WTC11 (cell line): ENCODE results near the gene CROCC. TPM values are rescaled to one million over a fixed set of nuclear protein-coding genes. Genes with fewer than 3 reads are reported as not detected.

ENCODE experiments used
- ATAC-seq: fragments of 200-7000 bp; cut with Tn5 transposase; 2 replicates; pipeline ENCODE4 v1.10.0; 2021; ENCODE audit warnings: mild to moderate bottlenecking, moderate library complexity
- CTCF ChIA-PET: fragments of 300-600 bp; sonication (Branson Sonifier 250); formaldehyde crosslinking; loops from one replicate; lab custom pipeline; 2021; ENCODE audit warnings: antibody characterized with exemption; lab: Charles Lee
- POLR2A ChIA-PET: fragments of 350-600 bp; sonication (Branson Sonifier 250); formaldehyde crosslinking; loops from one replicate; lab custom pipeline; 2021; ENCODE audit warnings: antibody characterized with exemption; lab: Charles Lee
- DNase-seq: peaks from one replicate; pipeline ENCODE4 v3.0.0; 2021; ENCODE audit warnings: low spot score
- H3K27ac Mint-ChIP-seq: 2 replicates; pipeline ENCODE4 v1.8.0; 2021; ENCODE audit warnings: mixed read lengths
- H3K27me3 Mint-ChIP-seq: 2 replicates; pipeline ENCODE4 v1.8.0; 2021; ENCODE audit warnings: low read depth, mild to moderate bottlenecking, moderate library complexity, mixed read lengths
- H3K36me3 Mint-ChIP-seq: 2 replicates; pipeline ENCODE4 v1.8.0; 2021; ENCODE audit warnings: mixed read lengths
- H3K4me1 Mint-ChIP-seq: 2 replicates; pipeline ENCODE4 v1.8.0; 2022; ENCODE audit warnings: mixed read lengths
- H3K4me3 Mint-ChIP-seq: 2 replicates; pipeline ENCODE4 v1.8.0; 2021; ENCODE audit warnings: mild to moderate bottlenecking, moderate library complexity, mixed read lengths
- H3K9me3 Mint-ChIP-seq: 2 replicates; pipeline ENCODE4 v1.8.0; 2021; ENCODE audit warnings: mixed read lengths
- CDX4 ChIP-seq: fragments of 250-450 bp; sonication (Bioruptor Pico); IDR thresholded peaks from 2 replicates; pipeline ENCODE4 v1.9.0; 2021; ENCODE audit warnings: moderate library complexity, mild to moderate bottlenecking, inconsistent platforms, borderline replicate concordance
- ESRRA ChIP-seq: sonication (generic); formaldehyde crosslinking; IDR thresholded peaks from 2 replicates; pipeline ENCODE4 v1.8.1; 2022; ENCODE audit warnings: mild to moderate bottlenecking, missing genetic modification reagents, borderline replicate concordance
- FOXJ3 ChIP-seq: sonication (generic); formaldehyde crosslinking; IDR thresholded peaks from 2 replicates; pipeline ENCODE4 v1.9.0; 2021; ENCODE audit warnings: missing genetic modification reagents, mild to moderate bottlenecking, borderline replicate concordance
- HMGA2 ChIP-seq: fragments of 250-450 bp; sonication (Bioruptor Pico); IDR thresholded peaks from 2 replicates; pipeline ENCODE4 v1.4.0; 2021; ENCODE audit warnings: mild to moderate bottlenecking, moderate library complexity
- MAX ChIP-seq: sonication (generic); formaldehyde crosslinking; IDR thresholded peaks from 2 replicates; pipeline ENCODE4 v1.8.0; 2022; ENCODE audit warnings: mild to moderate bottlenecking, missing genetic modification reagents
- MYBL2 ChIP-seq: sonication (generic); formaldehyde crosslinking; IDR thresholded peaks from 2 replicates; pipeline ENCODE4 v1.8.1; 2023; ENCODE audit warnings: mild to moderate bottlenecking, moderate library complexity, missing genetic modification reagents
- NFE2L1 ChIP-seq: sonication (generic); formaldehyde crosslinking; IDR thresholded peaks from 2 replicates; pipeline ENCODE4 v1.8.1; 2023; ENCODE audit warnings: missing genetic modification reagents
- NR3C1 ChIP-seq: sonication (generic); formaldehyde crosslinking; conservative IDR thresholded peaks from 2 replicates; pipeline ENCODE4 v1.8.1; 2023; ENCODE audit warnings: low read depth, mild to moderate bottlenecking, missing genetic modification reagents
- SMAD3 ChIP-seq: sonication (generic); formaldehyde crosslinking; IDR thresholded peaks from 2 replicates; pipeline ENCODE4 v1.8.0; 2022; ENCODE audit warnings: missing genetic modification reagents, mild to moderate bottlenecking, borderline replicate concordance
- ZBTB21 ChIP-seq: sonication (generic); formaldehyde crosslinking; IDR thresholded peaks from 2 replicates; pipeline ENCODE4 v1.8.1; 2023; ENCODE audit warnings: mild to moderate bottlenecking, missing genetic modification reagents, borderline replicate concordance
- ZMAT4 ChIP-seq: fragments of 250-450 bp; sonication (Bioruptor Pico); IDR thresholded peaks from 2 replicates; pipeline ENCODE4 v1.9.0; 2021; ENCODE audit warnings: mild to moderate bottlenecking
- ZNF121 ChIP-seq: sonication (generic); formaldehyde crosslinking; IDR thresholded peaks from 2 replicates; pipeline ENCODE4 v1.8.0; 2023; ENCODE audit warnings: missing genetic modification reagents
- ZNF138 ChIP-seq: sonication (generic); formaldehyde crosslinking; conservative IDR thresholded peaks from 2 replicates; pipeline ENCODE4 v1.8.1; 2022; ENCODE audit warnings: mild to moderate bottlenecking, moderate library complexity, missing genetic modification reagents
- ZNF281 ChIP-seq: sonication (generic); formaldehyde crosslinking; IDR thresholded peaks from 2 replicates; pipeline ENCODE4 v1.8.0; 2023; ENCODE audit warnings: mild to moderate bottlenecking, missing genetic modification reagents
- total RNA-seq: library from RNA; stranded (reverse); gene quantifications from 3 replicates; pipeline ENCODE4 v1.2.3, GENCODE V29; 2021
- TF ChIP-seq, protein P1 (sequence below): sonication (generic); formaldehyde crosslinking; conservative IDR thresholded peaks from 2 replicates; pipeline ENCODE4 v1.8.1; 2022; ENCODE audit warnings: mild to moderate bottlenecking, missing genetic modification reagents
- TF ChIP-seq, protein P2 (sequence below): sonication (generic); formaldehyde crosslinking; IDR thresholded peaks from 2 replicates; pipeline ENCODE4 v1.8.1; 2022; ENCODE audit warnings: missing genetic modification reagents, borderline replicate concordance
- TF ChIP-seq, protein P3 (sequence below): sonication (generic); formaldehyde crosslinking; IDR thresholded peaks from 2 replicates; pipeline ENCODE4 v1.8.0; 2022; ENCODE audit warnings: missing genetic modification reagents

The CROCC gene
- total RNA-seq, 1 experiment from 2014 or later: 75.6 TPM

DNA sequence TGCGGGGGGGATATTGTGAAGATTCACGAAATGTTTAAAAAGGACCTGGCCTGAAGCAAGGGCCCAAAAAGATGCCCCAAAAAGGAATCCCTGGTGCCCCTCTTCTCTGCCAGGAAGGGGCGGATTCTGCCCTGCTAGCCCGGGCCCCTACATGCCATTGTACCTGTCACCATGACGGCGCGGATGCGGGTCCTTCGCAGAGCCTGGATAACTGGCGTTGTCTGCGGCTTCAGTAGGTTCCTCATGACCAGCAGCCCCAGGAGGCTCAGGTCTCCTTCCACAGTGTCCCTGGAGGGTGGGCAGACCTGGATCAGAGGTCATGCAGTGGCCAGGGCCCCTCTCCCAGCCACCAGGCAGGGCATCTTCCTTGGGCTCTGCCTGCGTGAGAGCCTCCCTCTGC is 69.8 kb downstream of the CROCC start:
- DNase-seq: no peak
- H3K9me3 Mint-ChIP-seq: no peaks in the 10 kb centered on the region
- H3K4me3 Mint-ChIP-seq: no peak overlapping the region
- no peak for ATAC-seq
- POLR2A ChIA-PET: no interaction called here
- no peaks in the 10 kb centered on the region for H3K4me1 Mint-ChIP-seq
- no peak for TF ChIP-seq HMGA2 (CRISPR knock-in tag)
- TF ChIP-seq ZNF121 (CRISPR knock-in tag): no peak
- no peak for TF ChIP-seq ZNF138 (CRISPR knock-in tag)
- TF ChIP-seq NFE2L1 (CRISPR knock-in tag): no peak
- TF ChIP-seq, protein P1, sequence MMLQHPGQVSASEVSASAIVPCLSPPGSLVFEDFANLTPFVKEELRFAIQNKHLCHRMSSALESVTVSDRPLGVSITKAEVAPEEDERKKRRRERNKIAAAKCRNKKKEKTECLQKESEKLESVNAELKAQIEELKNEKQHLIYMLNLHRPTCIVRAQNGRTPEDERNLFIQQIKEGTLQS: no peak
- TF ChIP-seq MAX (CRISPR knock-in tag): no peak
- no peak for TF ChIP-seq NR3C1 (CRISPR knock-in tag)
- CTCF ChIA-PET: interaction anchor here (1.5 kb wide), 1 partner anchor 13 kb away, joined by 6 read pairs; no protein-coding TSS in a partner anchor
- H3K27me3 Mint-ChIP-seq: no peaks in the 10 kb centered on the region
- H3K27ac Mint-ChIP-seq: no peak overlapping the region
- no peaks in the 10 kb centered on the region for H3K36me3 Mint-ChIP-seq

DNA sequence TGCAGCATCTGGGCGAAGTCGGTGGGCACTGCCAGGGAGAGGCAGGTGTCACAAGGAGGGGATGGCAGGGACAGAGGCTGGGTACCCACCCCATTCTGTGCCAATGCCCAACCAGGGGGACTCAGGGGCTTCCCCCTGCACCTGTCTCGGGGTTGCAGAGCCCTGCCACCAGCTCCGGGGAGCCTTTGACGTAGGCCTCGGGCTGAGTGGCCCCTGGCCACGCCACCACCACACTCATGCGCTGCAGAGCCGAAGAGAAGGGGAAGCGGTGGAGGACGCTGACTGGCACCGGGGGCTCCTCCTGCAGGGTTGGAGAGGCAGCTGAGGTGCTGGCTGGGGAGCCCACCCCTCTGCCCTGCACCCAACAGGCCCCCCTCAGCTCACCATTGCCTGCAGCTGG is 70.4 kb downstream of the CROCC start:
- no peaks in the 10 kb centered on the region for H3K36me3 Mint-ChIP-seq
- no peak overlapping the region for H3K27ac Mint-ChIP-seq

More for the DNA sequence above, 70.4 kb downstream of the CROCC start:
- ChIA-PET POLR2A (no interaction called here), CTCF (interaction anchor here (0.6 to 1.4 kb wide), 2 partner anchors 40 to 367 kb away, joined by 4 to 5 read pairs; no protein-coding TSS in a partner anchor)
- no peak overlapping the region for H3K4me3 Mint-ChIP-seq
- TF ChIP-seq FOXJ3 (CRISPR knock-in tag): no peak
- no peak for TF ChIP-seq CDX4
- no peak for TF ChIP-seq ZBTB21 (CRISPR knock-in tag)
- TF ChIP-seq ZMAT4 (CRISPR knock-in tag): no peak
- TF ChIP-seq ESRRA (CRISPR knock-in tag): no peak
- TF ChIP-seq, protein P2, sequence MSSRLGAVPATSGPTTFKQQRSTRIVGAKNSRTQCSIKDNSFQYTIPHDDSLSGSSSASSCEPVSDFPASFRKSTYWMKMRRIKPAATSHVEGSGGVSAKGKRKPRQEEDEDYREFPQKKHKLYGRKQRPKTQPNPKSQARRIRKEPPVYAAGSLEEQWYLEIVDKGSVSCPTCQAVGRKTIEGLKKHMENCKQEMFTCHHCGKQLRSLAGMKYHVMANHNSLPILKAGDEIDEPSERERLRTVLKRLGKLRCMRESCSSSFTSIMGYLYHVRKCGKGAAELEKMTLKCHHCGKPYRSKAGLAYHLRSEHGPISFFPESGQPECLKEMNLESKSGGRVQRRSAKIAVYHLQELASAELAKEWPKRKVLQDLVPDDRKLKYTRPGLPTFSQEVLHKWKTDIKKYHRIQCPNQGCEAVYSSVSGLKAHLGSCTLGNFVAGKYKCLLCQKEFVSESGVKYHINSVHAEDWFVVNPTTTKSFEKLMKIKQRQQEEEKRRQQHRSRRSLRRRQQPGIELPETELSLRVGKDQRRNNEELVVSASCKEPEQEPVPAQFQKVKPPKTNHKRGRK (CRISPR knock-in tag): no peak
- no peak for TF ChIP-seq MYBL2
- TF ChIP-seq NFE2L1 (CRISPR knock-in tag): no peak
- no peak for TF ChIP-seq SMAD3 (CRISPR knock-in tag)
- no peak for TF ChIP-seq ZNF281 (CRISPR knock-in tag)
- TF ChIP-seq, protein P3, sequence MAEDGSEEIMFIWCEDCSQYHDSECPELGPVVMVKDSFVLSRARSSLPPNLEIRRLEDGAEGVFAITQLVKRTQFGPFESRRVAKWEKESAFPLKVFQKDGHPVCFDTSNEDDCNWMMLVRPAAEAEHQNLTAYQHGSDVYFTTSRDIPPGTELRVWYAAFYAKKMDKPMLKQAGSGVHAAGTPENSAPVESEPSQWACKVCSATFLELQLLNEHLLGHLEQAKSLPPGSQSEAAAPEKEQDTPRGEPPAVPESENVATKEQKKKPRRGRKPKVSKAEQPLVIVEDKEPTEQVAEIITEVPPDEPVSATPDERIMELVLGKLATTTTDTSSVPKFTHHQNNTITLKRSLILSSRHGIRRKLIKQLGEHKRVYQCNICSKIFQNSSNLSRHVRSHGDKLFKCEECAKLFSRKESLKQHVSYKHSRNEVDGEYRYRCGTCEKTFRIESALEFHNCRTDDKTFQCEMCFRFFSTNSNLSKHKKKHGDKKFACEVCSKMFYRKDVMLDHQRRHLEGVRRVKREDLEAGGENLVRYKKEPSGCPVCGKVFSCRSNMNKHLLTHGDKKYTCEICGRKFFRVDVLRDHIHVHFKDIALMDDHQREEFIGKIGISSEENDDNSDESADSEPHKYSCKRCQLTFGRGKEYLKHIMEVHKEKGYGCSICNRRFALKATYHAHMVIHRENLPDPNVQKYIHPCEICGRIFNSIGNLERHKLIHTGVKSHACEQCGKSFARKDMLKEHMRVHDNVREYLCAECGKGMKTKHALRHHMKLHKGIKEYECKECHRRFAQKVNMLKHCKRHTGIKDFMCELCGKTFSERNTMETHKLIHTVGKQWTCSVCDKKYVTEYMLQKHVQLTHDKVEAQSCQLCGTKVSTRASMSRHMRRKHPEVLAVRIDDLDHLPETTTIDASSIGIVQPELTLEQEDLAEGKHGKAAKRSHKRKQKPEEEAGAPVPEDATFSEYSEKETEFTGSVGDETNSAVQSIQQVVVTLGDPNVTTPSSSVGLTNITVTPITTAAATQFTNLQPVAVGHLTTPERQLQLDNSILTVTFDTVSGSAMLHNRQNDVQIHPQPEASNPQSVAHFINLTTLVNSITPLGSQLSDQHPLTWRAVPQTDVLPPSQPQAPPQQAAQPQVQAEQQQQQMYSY (CRISPR knock-in tag): no peak
- no peaks in the 10 kb centered on the region for H3K4me1 Mint-ChIP-seq
- no peaks in the 10 kb centered on the region for H3K9me3 Mint-ChIP-seq
- DNase-seq (no peak), ATAC-seq (no peak)
- no peaks in the 10 kb centered on the region for H3K27me3 Mint-ChIP-seq
